HG03280 (cell line): ENCODE results near the gene IRAK3.

Experiments used
- ATAC-seq: cut with Tn5 transposase; IDR thresholded peaks from one replicate; pipeline ENCODE4 v1.9.1; 2021; ENCODE audit warnings: mild to moderate bottlenecking, moderate library complexity; ENCODE audit not compliant: unreplicated experiment

IRAK3 gene

GRCh38 chr12:66301944-66302826 is 113.2 kb downstream of the IRAK3 start, which contains the start of gene HELB:
Gene HELB (plus strand): TSS chr12:66302493. CDS start chr12:66302604, 111 bp downstream.
- ATAC-seq, result peak; percentile 90

GRCh38 chr12:66302827-66303169 is 113.8 kb downstream of the IRAK3 start:
- ATAC-seq, result no peak

- peak; percentile 45 for ATAC-seq
These were observed 114.3 kb downstream of the IRAK3 start for GRCh38 chr12:66303316-66303804.
